Measurements from ENCODE around the gene PPM1L.
"Not testable (repeated sequence)": the region's sequence is repeated elsewhere in the genome, so short reads cannot be mapped to it uniquely, and the experiment has no call there.

Gene PPM1L

DNA sequence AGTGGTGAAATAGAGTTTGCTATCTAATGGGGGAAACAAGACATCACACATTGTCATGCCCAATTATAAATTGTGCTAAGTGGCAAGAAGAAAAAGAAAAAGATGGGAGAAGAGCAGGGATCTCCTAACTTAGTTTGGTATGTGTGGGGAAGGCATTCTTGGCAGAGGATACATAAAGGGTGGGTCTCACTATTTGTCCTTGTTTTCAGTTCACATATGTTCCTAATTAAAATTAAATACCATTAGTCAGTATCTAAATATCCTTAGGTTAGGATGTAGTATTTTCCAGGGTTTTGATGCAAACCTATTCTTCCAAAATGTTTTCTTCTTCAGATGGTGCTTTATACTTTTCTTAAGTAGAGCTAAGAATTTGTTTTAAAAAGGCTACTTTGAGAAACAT lies 175.4 kb downstream of the PPM1L start:
- no peak for DNase-seq (ENCODE audit: low read depth)

DNA sequence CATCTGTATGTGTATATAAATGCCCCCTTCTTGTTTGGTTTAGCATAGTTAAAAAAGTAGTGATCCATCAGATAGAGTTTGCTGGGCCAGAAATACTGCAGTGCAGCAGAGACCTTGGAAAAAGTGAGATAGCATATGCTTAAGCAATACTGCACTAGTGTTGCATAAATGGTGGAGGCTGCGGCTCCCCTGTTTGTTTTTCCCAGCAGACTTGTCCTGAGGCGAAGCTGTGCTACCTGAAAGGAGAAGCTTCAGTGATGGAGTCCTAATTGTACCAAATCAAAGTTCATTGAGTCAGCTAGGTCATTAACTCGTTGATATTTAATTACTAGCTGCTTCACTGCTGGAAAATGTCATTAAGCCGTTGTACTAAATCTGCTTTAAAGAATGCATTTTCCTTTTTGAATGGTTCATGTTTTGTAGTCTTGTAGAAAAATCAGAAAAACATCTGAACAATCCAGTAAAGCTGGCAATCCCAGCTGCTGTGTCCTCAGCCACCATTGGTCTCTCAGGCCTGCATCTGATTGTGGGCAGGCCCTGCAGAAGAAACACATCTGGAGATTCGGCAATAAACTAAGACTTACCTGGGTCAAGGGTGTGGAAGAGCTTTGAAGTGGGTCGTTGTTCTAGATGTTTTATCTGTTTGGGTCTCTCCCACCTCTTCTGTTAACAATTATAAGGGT lies 179.5 kb downstream of the PPM1L start:
- peak; percentile 74 for DNase-seq (ENCODE audit: low read depth)

GRCh38 chr3:160941885-160942494 lies 186.0 kb downstream of the PPM1L start:
- peak; percentile 59 for DNase-seq (ENCODE audit: low read depth)

DNA sequence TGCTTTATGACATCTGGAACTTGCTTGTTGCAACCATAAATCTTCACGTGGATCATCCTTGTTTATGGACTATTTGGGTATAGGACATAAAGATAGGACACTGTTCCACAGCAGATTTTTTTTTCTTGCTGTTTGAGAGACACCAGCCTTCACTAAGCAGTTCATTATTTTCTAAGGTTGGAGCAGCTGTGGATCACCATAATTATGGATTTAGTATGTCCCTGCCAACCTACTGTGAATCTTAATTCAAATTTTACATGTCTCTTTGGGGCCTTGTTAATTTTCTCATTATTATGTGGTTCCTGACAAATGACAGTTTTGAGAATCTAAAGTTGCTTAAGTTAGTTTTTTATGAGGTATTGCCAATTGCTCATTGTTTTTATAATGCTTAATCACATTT lies 188.0 kb downstream of the PPM1L start:
- DNase-seq (ENCODE audit: low read depth), result no peak

DNA sequence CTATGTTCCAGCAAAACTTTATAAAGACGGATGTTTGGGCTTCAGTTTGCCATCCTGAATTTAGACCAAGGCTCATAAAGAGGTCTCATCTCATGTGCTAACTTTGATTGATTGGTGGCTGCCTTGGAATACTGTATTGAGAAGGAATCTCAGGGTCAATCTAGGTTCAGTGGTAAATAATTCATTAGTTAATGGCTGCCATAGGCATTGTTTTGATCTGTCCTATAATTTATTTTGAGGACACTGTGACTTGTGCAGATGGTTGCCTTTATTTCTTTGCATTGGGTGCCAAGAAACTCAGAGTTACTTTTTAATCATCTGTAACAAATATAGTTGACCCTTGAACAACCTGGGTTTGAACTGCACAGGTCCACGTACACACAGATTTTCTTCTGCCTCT lies 189.3 kb downstream of the PPM1L start:
- DNase-seq (ENCODE audit: low read depth), result no peak

- no peak for DNase-seq (ENCODE audit: low read depth)
Measured at GRCh38 chr3:160948273-160948672, 192.2 kb downstream of the PPM1L start.

GRCh38 chr3:160949460-160949859 lies 193.4 kb downstream of the PPM1L start:
- no peak for DNase-seq (ENCODE audit: low read depth)

GRCh38 chr3:160950542-160950941 lies 194.5 kb downstream of the PPM1L start:
- DNase-seq (ENCODE audit: low read depth), result no peak

DNA sequence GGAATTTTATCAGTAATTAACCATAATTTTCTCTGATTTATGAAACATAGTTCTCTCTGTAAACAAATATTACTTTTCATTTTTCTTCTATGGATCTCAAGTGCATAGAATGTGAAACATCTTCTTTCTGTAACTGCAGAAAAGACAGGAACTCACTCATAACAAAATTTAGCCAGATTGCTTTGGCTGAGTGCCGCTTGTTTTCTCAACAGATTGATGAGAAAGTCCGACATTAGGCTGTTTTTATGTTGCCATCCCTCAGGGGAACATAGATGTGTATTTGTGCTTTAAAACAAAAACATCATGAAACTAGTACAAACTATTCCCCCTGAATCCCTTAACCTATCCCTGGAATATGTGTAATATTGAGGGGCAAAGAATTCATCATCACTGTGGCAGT lies 194.9 kb downstream of the PPM1L start:
- no peak for DNase-seq (ENCODE audit: low read depth)

DNA sequence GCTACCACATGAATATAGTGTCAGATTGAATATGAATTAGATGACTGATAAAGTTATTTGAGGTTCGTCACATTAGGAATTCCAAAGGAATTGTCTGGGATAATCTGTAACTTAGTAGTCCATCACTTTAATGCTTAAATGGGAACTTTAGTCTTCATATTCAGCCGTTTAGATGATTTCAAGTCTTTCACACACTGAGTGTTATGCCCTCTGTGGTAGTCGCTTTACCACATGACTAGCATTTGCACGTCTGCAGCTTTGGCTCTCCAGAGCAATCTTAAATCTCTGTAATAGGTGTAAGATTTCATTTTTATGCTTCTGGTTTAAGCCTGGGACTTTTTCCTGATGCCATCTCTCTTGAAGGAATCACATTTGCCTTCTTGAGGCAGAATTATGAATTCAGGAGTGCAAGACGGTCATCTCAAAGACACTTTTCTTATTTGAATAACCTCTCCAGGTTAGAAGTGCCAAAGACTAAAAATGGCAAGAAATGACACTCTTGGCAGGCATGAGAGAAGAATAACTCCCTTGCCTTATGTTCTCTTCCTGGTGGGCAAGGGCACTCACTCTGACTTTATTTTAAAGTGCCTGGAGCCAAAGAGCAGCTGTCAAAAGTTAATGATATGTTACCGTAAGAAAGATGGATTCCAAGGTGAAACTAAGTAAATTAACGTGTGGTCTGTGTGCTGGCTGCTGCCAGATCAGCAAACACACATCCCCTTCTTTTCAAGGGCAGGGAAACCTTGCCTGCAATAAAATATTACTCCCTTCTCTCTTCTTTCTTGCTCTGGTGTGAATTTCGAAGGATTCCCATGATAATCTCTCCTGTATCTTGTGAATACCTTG lies 195.8 kb downstream of the PPM1L start:
- DNase-seq (ENCODE audit: low read depth), result no peak

DNA sequence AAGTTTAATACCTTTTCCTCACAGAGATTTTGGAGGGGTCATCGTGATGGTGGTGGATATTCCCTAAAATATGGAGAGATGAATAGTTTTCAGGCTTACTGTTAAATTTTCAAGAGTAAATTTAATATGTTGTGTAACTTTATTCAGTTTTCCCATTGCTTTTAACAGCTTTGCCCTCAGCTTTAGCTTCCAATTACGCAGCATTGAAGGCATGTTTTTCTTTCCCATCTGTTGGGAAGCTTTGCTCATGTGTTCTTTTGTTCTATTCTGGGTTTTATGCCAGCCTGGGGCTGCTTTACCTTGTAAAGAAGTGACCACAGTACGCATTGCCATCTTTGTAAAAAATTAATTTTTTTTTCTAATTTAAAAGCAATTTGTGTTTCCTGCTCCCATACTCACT lies 197.7 kb downstream of the PPM1L start:
- no peak for DNase-seq (ENCODE audit: low read depth)

DNA sequence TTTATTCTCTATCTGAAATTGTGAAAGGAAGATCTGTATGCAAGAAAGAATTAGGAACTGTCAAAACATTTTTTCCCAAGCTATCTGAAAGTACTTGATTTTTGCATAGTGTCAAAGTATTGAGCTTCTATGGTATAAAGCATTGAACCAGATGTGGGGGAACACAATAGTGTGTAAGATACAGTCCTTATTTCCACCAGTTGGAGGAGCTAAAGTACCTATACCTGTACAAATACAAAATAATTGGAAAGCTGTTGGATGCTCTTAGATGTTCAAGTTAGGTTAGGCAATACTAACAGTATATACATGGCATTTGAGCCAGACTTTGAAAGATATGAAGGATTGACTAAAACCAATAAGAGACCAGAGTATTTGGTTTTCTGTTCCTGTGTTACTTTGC lies 200.8 kb downstream of the PPM1L start:
- DNase-seq (ENCODE audit: low read depth), result peak; percentile 49

DNA sequence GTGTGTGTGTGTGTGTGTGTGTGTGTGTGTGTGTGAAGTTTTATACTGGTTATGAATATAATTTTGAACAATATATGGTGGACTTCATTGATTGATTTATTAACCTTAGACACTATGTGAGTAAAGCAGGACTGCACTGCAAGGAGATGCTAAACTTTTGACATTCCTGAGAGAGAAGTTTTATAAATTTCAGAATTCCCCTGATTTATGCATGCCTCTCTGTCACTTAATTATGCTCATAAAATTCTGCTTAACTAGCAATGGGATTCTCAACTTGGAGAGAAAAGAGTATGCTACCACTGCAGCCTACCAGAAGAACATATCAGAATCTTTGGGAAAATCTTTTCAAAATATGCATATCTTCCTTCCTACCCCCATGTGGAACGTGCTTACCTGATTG lies 204.5 kb downstream of the PPM1L start:
- no peak for DNase-seq (ENCODE audit: low read depth)

DNA sequence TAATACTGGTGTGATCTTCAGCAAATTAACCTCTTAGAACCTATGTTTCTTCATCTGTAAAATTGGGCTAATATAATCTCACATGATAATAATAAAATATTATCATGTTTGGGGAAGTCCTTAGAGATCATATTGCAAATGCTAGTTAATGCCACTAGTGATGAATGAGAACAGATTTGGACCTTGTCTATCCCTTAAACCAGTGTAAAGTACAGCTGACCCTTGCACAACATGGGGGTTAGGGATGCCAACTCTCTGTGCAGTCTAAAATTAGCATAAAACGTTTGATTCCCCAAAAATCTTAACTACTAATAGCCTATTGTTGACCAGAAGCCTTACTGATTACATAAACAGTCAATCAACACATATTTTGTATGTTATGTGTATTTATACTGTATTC lies 207.9 kb downstream of the PPM1L start:
- no peak for DNase-seq (ENCODE audit: low read depth)

DNA sequence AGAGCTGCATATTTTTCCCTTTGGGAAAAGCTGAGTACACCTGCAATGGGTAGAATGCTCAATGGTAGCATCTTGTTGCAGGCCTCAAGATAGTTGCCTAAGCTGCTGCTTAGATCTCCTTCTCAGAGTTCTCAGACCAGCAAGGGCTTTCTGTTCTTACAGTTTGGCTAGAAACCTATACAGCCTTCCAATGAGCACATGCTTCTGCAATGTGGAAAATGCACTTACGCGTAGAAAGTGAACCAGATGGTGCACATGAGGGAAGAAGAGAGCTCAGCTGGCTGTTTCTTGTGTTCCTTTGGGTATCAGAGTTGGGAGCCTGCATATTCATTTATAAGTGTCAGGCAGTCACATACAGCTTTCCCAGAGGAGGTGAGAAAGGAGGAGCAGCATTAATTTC lies 212.7 kb downstream of the PPM1L start:
- peak; percentile 7 for DNase-seq (ENCODE audit: low read depth)

DNA sequence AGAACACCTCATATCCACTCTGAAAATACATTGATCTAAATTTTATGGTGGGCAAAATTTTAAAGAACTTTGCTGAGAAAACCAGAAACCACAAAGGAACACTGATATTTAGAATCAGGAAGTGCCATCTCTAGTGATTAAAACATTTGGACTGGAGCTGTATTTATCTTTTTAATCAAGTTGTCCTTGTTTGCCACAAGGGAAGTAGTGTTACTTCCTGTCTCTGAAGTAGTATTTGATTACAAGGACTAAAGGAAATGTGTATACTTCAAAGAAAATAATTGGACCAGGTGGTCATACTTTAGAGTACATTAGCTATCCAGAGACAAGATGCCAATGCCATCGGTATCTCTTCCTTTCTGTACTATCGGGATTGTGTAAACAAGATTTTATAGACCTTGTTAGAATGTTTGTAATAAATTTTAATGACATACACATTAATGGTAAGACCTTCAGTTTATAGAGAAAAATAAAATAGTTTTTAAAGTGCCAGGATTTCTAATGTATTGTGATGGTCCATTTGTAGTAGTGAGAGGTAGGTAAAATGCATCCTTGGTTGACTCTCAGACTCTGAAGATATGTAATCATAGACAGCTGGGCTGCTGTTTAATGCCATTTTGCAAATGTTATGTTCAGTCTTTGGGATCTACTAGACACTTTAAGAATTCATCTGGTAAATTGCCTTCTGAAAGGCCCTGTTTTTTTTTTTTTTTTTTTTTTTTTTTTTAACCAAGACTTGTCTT lies 217.2 kb downstream of the PPM1L start:
- no peak for DNase-seq (ENCODE audit: low read depth)

- DNase-seq (ENCODE audit: low read depth), result no peak
Measured at GRCh38 chr3:160977773-160978172, 221.7 kb downstream of the PPM1L start.

DNA sequence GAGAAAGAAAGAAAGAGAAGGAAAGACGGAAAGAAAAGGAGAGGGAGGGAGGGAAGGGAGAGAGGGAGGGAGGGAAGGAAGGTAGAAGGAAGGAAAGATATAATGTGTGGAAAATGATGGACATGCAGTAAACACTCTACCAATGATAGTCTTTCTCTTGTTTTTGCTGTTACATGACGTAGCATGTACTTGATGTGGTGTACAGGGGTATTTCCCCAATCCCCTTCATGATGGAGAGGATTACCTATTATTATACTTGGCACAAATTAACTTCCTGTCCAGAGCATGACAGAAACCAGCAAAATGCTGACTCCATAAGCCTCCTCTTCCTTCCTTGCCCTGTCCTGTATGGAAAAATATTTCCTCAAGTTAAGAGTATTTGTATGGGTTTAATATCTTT lies 224.7 kb downstream of the PPM1L start:
- DNase-seq (ENCODE audit: low read depth), result no peak

DNA sequence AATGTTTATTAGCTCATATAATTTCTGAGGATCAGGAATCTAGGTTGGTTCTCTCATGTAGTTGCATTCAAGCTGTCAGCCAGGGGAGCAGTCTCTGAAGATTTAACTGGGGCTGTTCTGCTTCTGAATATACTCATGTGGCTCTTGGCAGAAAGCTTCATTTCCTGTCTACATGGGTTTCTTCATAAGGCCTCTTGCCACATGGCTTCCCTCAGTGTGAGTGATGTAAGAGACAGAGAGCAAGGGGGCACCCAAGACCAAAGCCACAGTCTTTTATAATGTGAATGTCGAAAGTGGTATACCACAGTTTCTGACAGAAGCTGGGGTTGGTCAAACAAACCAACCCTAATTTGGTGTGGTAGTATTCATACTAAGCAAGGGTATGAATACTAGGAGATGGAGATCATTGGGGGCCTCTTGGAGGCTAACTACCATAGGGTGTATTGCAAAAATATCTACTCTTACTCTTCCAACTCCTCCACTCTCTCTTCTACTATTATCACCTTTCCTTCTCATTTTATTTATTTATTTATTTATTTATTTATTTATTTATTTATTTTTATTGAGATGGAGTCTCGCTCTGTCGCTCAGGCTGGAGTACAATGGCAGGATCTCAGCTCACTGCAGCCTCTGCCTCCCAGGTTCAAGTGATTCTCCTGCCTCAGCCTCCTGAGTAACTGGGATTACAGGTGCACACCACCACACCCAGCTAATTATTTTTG lies 225.3 kb downstream of the PPM1L start:
- peak; percentile 73 for DNase-seq (ENCODE audit: low read depth)

GRCh38 chr3:160982491-160982890 lies 226.5 kb downstream of the PPM1L start:
- no peak for DNase-seq (ENCODE audit: low read depth)

DNA sequence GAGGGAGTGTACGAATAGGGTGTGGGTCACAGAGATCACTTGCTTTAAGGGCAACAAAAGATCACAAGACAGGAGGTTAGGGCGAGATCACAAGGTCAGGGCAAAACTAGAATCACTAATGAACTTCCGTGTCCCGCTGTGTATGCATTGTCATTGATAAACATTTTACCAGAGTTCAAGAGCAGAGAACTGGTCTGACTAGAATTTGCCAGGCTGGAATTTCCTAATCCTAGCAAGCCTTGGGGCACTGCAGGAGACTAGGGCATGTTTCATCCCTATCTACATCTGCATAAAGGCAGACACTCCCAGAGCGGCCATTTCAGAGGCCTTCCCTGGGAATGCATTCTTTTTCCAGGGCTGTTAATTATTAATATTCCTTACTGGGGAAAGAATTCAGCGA lies 227.9 kb downstream of the PPM1L start:
- DNase-seq (ENCODE audit: low read depth), result not testable (repeated sequence)

GRCh38 chr3:160986069-160986468 lies 230.0 kb downstream of the PPM1L start:
- DNase-seq (ENCODE audit: low read depth), result peak; percentile 60
